ENCODE measurements around the gene C14orf180. TPM values are rescaled to one million over a fixed set of nuclear protein-coding genes. Genes with fewer than 3 reads are reported as not detected.

Gene C14orf180
- total RNA-seq, 2 donors from 2014 or later = 1.1 to 5.1 TPM

GRCh38 chr14:104564744-104565679 lies 14.6 kb upstream of the C14orf180 start:
- H3K27me3 ChIP-seq (replicated peaks; ENCODE audit: insufficient read depth) = no peaks in the 10 kb centered on the region
- H3K4me1 ChIP-seq (ENCODE audit: control insufficient read depth in 1 of 2, low read depth in 2 of 2) = peaks cover 0 to 5% of the 10 kb centered on the region in 2 donors
- no peaks in the 10 kb centered on the region for H3K36me3 ChIP-seq
- H3K27ac ChIP-seq = no peak overlapping the region
- ATAC-seq (ENCODE audit: insufficient number of reproducible peaks, low FRiP score, low read depth) (no peak), DNase-seq (ENCODE audit: low spot score) (no peak)
- H3K9me3 ChIP-seq = no peaks in the 10 kb centered on the region
- no peak for TF ChIP-seq CTCF (IDR thresholded peaks at IDR 0.05)
- no peak overlapping the region for H3K4me3 ChIP-seq

- H3K27me3 ChIP-seq (replicated peaks; ENCODE audit: insufficient read depth) = no peaks in the 10 kb centered on the region
- DNase-seq (ENCODE audit: low spot score) (no peak), ATAC-seq (ENCODE audit: insufficient number of reproducible peaks, low FRiP score, low read depth) (no peak)
- H3K9me3 ChIP-seq = no peaks in the 10 kb centered on the region
- H3K4me1 ChIP-seq (ENCODE audit: control insufficient read depth in 1 of 2, low read depth in 2 of 2) = peaks cover 0 to 5% of the 10 kb centered on the region in 2 donors
- H3K27ac ChIP-seq = no peak overlapping the region
- H3K4me3 ChIP-seq = no peak overlapping the region
- no peak for TF ChIP-seq CTCF (IDR thresholded peaks at IDR 0.05)
- H3K36me3 ChIP-seq = no peaks in the 10 kb centered on the region
These were observed 12.2 kb upstream of the C14orf180 start for GRCh38 chr14:104567141-104567956.

- DNase-seq (ENCODE audit: low spot score) = no peak
- H3K27ac ChIP-seq = no peak overlapping the region
- no peaks in the 10 kb centered on the region for H3K27me3 ChIP-seq (replicated peaks; ENCODE audit: insufficient read depth)
- H3K36me3 ChIP-seq = no peaks in the 10 kb centered on the region
- H3K9me3 ChIP-seq = no peaks in the 10 kb centered on the region
- no peak for TF ChIP-seq CTCF (IDR thresholded peaks at IDR 0.05)
- H3K4me1 ChIP-seq (ENCODE audit: control insufficient read depth in 1 of 2, low read depth in 2 of 2) = peaks cover 0 to 5% of the 10 kb centered on the region in 2 donors
- no peak for ATAC-seq (ENCODE audit: insufficient number of reproducible peaks, low FRiP score, low read depth)
- H3K4me3 ChIP-seq = no peak overlapping the region
These were observed 11.7 kb upstream of the C14orf180 start for GRCh38 chr14:104567957-104568225.

GRCh38 chr14:104568620-104569019 lies 10.9 kb upstream of the C14orf180 start:
- H3K27me3 ChIP-seq (replicated peaks; ENCODE audit: insufficient read depth) = no peaks in the 10 kb centered on the region
- no peaks in the 10 kb centered on the region for H3K36me3 ChIP-seq

More at GRCh38 chr14:104568620-104569019, 10.9 kb upstream of the C14orf180 start:
- DNase-seq (ENCODE audit: low spot score) (no peak), ATAC-seq (ENCODE audit: insufficient number of reproducible peaks, low FRiP score, low read depth) (no peak)
- H3K4me1 ChIP-seq (ENCODE audit: control insufficient read depth in 1 of 2, low read depth in 2 of 2) = peaks cover 0 to 5% of the 10 kb centered on the region in 2 donors
- H3K9me3 ChIP-seq = no peaks in the 10 kb centered on the region
- H3K27ac ChIP-seq = no peak overlapping the region
- no peak for TF ChIP-seq CTCF (IDR thresholded peaks at IDR 0.05)
- H3K4me3 ChIP-seq = no peak overlapping the region

All from thoracic aorta (tissue), 2 donors.